ENCODE results near the gene CILP2.

The CILP2 gene

DNA sequence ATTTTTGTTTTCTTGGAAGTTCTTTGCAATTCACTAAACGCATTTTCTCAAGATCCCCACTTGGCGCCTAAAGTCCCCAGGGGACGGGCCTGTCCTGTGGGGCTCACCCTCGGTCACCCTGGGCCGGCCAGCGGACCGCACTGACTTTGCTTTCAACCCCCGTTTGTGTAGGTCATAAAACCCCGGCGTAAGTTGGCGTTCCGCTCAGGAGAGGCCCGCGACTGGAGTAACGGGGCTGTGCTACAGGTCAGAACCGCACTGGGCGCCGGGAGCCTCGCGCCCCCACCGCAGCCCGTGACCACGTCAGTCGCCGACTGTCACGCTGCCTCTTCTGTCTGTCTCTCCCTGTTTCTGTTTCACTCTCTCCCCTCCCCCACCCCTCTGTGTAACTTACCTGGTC is 36.3 kb upstream of the CILP2 start:
- no peak overlapping the region for H3K9ac ChIP-seq
- H3K9me3 ChIP-seq (ENCODE audit: control insufficient read depth, low read length), result no peaks in the 10 kb centered on the region
- TF ChIP-seq, protein P1, sequence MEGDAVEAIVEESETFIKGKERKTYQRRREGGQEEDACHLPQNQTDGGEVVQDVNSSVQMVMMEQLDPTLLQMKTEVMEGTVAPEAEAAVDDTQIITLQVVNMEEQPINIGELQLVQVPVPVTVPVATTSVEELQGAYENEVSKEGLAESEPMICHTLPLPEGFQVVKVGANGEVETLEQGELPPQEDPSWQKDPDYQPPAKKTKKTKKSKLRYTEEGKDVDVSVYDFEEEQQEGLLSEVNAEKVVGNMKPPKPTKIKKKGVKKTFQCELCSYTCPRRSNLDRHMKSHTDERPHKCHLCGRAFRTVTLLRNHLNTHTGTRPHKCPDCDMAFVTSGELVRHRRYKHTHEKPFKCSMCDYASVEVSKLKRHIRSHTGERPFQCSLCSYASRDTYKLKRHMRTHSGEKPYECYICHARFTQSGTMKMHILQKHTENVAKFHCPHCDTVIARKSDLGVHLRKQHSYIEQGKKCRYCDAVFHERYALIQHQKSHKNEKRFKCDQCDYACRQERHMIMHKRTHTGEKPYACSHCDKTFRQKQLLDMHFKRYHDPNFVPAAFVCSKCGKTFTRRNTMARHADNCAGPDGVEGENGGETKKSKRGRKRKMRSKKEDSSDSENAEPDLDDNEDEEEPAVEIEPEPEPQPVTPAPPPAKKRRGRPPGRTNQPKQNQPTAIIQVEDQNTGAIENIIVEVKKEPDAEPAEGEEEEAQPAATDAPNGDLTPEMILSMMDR (IDR thresholded peaks at IDR 0.05), result no peak
- H3K27me3 ChIP-seq (ENCODE audit: control insufficient read depth, insufficient read depth, low read length), result no peaks in the 10 kb centered on the region
- no peaks in the 10 kb centered on the region for H3K4me1 ChIP-seq
- H3K79me2 ChIP-seq, result peaks cover 31% of the 10 kb centered on the region
- H3K4me3 ChIP-seq (ENCODE audit: low read depth, low read length), result no peak overlapping the region
- no peaks in the 10 kb centered on the region for H3K36me3 ChIP-seq (ENCODE audit: control insufficient read depth, insufficient read depth, low read length)
- no peak overlapping the region for H3K27ac ChIP-seq
- H2AFZ ChIP-seq, result no peak overlapping the region
- H3K4me2 ChIP-seq (ENCODE audit: low read length), result no peak overlapping the region

DNA sequence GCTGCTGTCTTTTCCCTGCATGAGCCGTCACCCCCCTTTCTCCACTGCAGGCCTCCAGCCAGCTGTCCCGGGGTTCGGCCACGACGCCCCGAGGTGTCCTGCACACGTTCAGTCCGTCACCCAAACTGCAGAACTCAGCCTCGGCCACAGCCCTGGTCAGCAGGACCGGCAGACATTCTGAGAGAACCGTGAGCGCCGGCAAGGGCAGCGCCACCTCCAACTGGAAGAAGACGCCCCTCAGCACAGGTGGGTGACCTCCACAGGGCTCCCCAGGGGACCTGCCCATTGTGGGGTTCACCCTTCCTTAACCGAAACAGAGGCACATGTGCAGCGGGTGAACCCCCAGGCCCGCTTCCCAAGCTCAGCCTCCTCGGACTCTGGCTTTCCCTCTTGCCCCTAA is 35.8 kb upstream of the CILP2 start:
- Histone ChIP-seq H3K27me3 (ENCODE audit: control insufficient read depth, insufficient read depth, low read length) (no peaks in the 10 kb centered on the region), H3K79me2 (peaks cover 26% of the 10 kb centered on the region), H2AFZ (no peak overlapping the region), H3K4me3 (ENCODE audit: low read depth, low read length) (no peak overlapping the region), H3K9me3 (ENCODE audit: control insufficient read depth, low read length) (no peaks in the 10 kb centered on the region), H3K4me2 (ENCODE audit: low read length) (no peak overlapping the region), H3K9ac (no peak overlapping the region), H3K27ac (no peak overlapping the region), H3K4me1 (no peaks in the 10 kb centered on the region), H3K36me3 (ENCODE audit: control insufficient read depth, insufficient read depth, low read length) (no peaks in the 10 kb centered on the region)
- TF ChIP-seq, protein P1 (IDR thresholded peaks at IDR 0.05), result no peak

DNA sequence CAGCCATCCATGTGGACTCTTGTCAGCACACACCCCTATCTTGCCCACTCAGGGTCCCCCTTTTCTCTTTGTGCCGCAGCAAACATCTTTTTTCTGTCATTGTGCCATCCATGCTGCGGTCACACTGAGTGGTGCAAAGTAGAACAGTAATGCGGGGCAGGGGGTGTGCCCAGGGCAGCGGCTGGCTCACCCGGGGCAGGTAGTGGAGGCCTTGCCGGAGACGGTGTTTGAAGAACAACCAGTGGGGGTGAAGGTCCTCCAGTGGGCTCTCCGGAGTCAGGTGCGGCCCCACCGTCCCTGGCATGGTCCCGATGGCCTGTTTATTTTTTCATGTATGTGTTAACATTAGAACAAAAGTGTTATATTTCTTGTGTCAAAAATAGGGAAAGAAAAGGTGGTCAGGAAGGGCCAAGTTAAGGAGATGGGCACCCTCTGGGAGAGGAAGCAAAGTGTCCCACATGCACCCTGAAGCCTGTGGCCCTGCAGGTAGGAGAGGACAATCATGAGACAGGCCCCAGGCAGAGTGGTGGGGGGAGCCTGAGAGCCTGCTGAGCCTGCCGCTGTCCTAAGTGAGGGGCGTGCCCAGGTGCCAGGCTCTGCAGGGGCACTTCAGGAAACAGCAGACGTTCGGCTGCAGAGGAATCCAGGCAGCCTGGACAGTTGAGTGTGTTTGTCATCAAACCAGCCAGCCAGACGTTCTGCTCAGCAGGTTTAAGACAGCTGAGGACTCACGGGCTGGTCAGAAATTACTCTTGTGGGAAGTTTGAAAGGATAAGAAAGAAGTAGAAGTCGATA is 35.1 kb upstream of the CILP2 start:
- Histone ChIP-seq H3K27ac (no peak overlapping the region), H3K36me3 (ENCODE audit: control insufficient read depth, insufficient read depth, low read length) (no peaks in the 10 kb centered on the region), H3K9me3 (ENCODE audit: control insufficient read depth, low read length) (no peaks in the 10 kb centered on the region)

DNA sequence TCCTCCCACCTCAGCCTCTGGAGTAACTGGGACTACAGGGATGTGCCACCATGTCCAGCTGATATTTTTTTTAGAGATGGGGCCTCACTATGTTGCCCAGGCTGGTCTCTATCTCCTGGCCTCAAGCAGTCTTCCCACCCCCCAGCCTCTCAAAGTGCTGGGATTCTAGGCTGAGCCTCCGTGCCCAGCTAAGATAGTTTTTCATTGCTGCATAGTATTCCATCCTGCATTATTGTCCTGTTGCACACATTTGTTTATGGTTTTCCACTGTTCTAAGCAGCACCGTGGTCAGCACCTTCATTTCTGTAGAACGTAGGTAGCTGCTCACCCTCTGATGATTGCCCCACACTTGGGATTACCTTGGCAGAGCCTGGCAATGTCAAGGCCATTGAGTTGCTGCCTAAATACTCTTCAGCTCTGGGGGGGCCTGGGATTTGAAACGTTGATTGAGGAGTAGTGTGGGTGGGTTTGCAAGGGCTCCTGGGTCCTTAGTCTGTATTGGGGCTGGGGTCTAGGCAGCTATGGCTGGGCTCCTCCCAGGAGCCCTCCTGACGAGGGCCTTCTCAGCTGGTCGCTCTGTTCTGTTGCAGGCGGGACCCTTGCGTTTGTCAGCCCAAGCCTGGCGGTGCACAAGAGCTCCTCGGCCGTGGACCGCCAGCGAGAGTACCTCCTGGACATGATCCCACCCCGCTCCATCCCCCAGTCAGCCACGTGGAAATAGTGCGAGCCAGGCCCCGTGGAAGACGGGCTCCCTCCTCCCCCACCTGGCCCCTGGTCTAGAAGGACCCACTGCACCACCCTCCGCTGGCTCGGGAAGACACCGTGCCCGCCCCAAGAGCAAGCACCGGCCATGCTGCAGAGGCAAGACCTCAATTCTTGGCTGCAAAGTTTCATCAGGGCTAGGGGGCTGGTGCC is 33.1 kb upstream of the CILP2 start:
- Histone ChIP-seq H3K4me2 (ENCODE audit: low read length) (no peak overlapping the region), H3K27me3 (ENCODE audit: control insufficient read depth, insufficient read depth, low read length) (no peaks in the 10 kb centered on the region), H2AFZ (no peak overlapping the region), H3K9ac (no peak overlapping the region), H3K4me1 (no peaks in the 10 kb centered on the region), H3K27ac (no peak overlapping the region), H3K4me3 (ENCODE audit: low read depth, low read length) (no peak overlapping the region), H3K9me3 (ENCODE audit: control insufficient read depth, low read length) (no peaks in the 10 kb centered on the region), H3K79me2 (peaks cover 1% of the 10 kb centered on the region), H3K36me3 (ENCODE audit: control insufficient read depth, insufficient read depth, low read length) (no peaks in the 10 kb centered on the region)
- TF ChIP-seq, protein P1 (IDR thresholded peaks at IDR 0.05), result no peak

More for the DNA sequence above, 35.1 kb upstream of the CILP2 start:
- Histone ChIP-seq H2AFZ (no peak overlapping the region), H3K4me2 (ENCODE audit: low read length) (no peak overlapping the region), H3K79me2 (peaks cover 19% of the 10 kb centered on the region), H3K4me3 (ENCODE audit: low read depth, low read length) (no peak overlapping the region), H3K27me3 (ENCODE audit: control insufficient read depth, insufficient read depth, low read length) (no peaks in the 10 kb centered on the region), H3K4me1 (no peaks in the 10 kb centered on the region), H3K9ac (no peak overlapping the region)
- TF ChIP-seq, protein P1 (IDR thresholded peaks at IDR 0.05), result no peak

Measured in parathyroid adenoma (tissue), 2 donors.